SK-N-SH (cell line): ENCODE results near the gene DNAJC13. TPM values are rescaled to one million over a fixed set of nuclear protein-coding genes. Genes with fewer than 3 reads are reported as not detected.

Experiments
- CTCF ChIA-PET: fragments of 300-600, 350-600 bp; formaldehyde crosslinking; extraction: SDS; loops from one replicate; lab custom pipeline; 2021; lab: Yijun Ruan, JAX
- POLR2A ChIA-PET: fragments of 350-600 bp; sonication (Branson Sonifier 250); formaldehyde crosslinking; extraction: SDS; loops from one replicate; lab custom pipeline; 2020; ENCODE audit warnings: antibody characterized with exemption, inconsistent platforms; lab: Yijun Ruan, JAX
- DNase-seq: peaks from one replicate; pipeline ENCODE4 v3.0.0; 2012
- H2AFZ ChIP-seq: fragments of 200-600 bp; sonication (generic); 2 replicates; pipeline ENCODE4 v1.8.1; 2016; ENCODE audit warnings: antibody characterized with exemption, mild to moderate bottlenecking, low read depth
- H3F3A ChIP-seq: fragments of 200-600 bp; sonication (generic); replicated peaks from 2 replicates; pipeline ENCODE3; 2016; ENCODE audit warnings: antibody characterized with exemption, mild to moderate bottlenecking; ENCODE audit not compliant: insufficient read depth
- H3K27ac ChIP-seq, 2 experiments: fragments of 200-500 bp in 1 of 2; fragments of 200-600 bp in 1 of 2; sonication (Bioruptor generic) in 1 of 2; sonication (generic), shearing (Covaris generic) in 1 of 2; 2 replicates each; pipeline versions ENCODE4 v1.5.1 to v1.6.1; 2014 to 2016; ENCODE audit warnings: low read depth in 2 of 2, inconsistent platforms in 1 of 2, low read length in 1 of 2, mild to moderate bottlenecking in 1 of 2, mixed read lengths in 1 of 2
- H3K27me3 ChIP-seq: fragments of 200-600 bp; sonication (generic), shearing (Covaris generic); 2 replicates; pipeline ENCODE4 v1.6.1; 2016; ENCODE audit warnings: mixed run types; ENCODE audit not compliant: insufficient read depth
- H3K36me3 ChIP-seq, 2 experiments: fragments of 200-500 bp in 1 of 2; fragments of 200-600 bp in 1 of 2; sonication (Bioruptor generic) in 1 of 2; sonication (generic) in 1 of 2; replicated peaks in 1 of 2; 2 replicates each; pipeline versions ENCODE3 to v1.5.1; 2014 to 2016; ENCODE audit warnings: low read length in 1 of 2, mild to moderate bottlenecking in 1 of 2; ENCODE audit not compliant: insufficient read depth in 2 of 2, control insufficient read depth in 1 of 2
- H3K4me1 ChIP-seq, 2 experiments: fragments of 200-500 bp in 1 of 2; fragments of 200-600 bp in 1 of 2; sonication (Bioruptor generic) in 1 of 2; sonication (generic), shearing (Covaris generic) in 1 of 2; 2 replicates each; pipeline versions ENCODE4 v1.5.1 to v1.6.1; 2014 to 2016; ENCODE audit warnings: low read depth in 1 of 2, low read length in 1 of 2, mixed run types in 1 of 2; ENCODE audit not compliant: insufficient read depth in 2 of 2, control insufficient read depth in 1 of 2
- H3K4me2 ChIP-seq: fragments of 200-600 bp; sonication (generic), shearing (Covaris generic); 2 replicates; pipeline ENCODE4 v1.6.1; 2017; ENCODE audit warnings: mixed run types
- H3K4me3 ChIP-seq, 2 experiments: fragments of 200-500 bp in 1 of 2; fragments of 200-600 bp in 1 of 2; sonication (Bioruptor generic) in 1 of 2; sonication (generic), shearing (Covaris generic) in 1 of 2; 2 replicates each; pipeline versions ENCODE4 v1.5.1 to v1.8.1; 2014 to 2016; ENCODE audit warnings: low read depth in 2 of 2, inconsistent platforms in 1 of 2, low read length in 1 of 2, mild to moderate bottlenecking in 1 of 2, mixed read lengths in 1 of 2, moderate library complexity in 1 of 2
- H3K79me2 ChIP-seq: fragments of 200-600 bp; sonication (generic); 2 replicates; pipeline ENCODE4 v1.8.1; 2017; ENCODE audit warnings: mild to moderate bottlenecking; ENCODE audit not compliant: insufficient read depth
- H3K9ac ChIP-seq: fragments of 200-600 bp; sonication (generic); 2 replicates; pipeline ENCODE4 v1.6.1; 2017; ENCODE audit warnings: mixed run types
- H3K9me2 ChIP-seq: fragments of 200-600 bp; sonication (generic); 2 replicates; pipeline ENCODE4 v1.6.1; 2017; ENCODE audit warnings: mixed run types
- H3K9me3 ChIP-seq: fragments of 200-600 bp; sonication (generic); 2 replicates; pipeline ENCODE4 v1.6.1; 2017; ENCODE audit warnings: mixed run types, mild to moderate bottlenecking, moderate library complexity
- H4K20me1 ChIP-seq: fragments of 200-600 bp; sonication (generic); 2 replicates; pipeline ENCODE4 v1.6.1; 2017; ENCODE audit warnings: mild to moderate bottlenecking, mixed run types; ENCODE audit not compliant: insufficient read depth
- EP300 ChIP-seq, 2 experiments: IDR thresholded peaks; 2 replicates each; pipeline versions ENCODE4 v1.4.0 to v1.6.1; 2012; ENCODE audit warnings: borderline replicate concordance in 1 of 2, low read depth in 1 of 2, low read length in 1 of 2
- FOSL2 ChIP-seq: IDR thresholded peaks from 2 replicates; pipeline ENCODE4 v1.4.0; 2012; ENCODE audit warnings: low read depth, mild to moderate bottlenecking, moderate library complexity, borderline replicate concordance
- FOXM1 ChIP-seq: IDR thresholded peaks from 2 replicates; pipeline ENCODE4 v1.4.0; 2012; ENCODE audit warnings: low read depth, mild to moderate bottlenecking
- MEF2A ChIP-seq: IDR thresholded peaks from 2 replicates; pipeline ENCODE4 v1.4.0; 2012; ENCODE audit warnings: low read depth, borderline replicate concordance
- MXI1 ChIP-seq: IDR thresholded peaks from 2 replicates; pipeline ENCODE4 v1.6.1; 2012; ENCODE audit warnings: mild to moderate bottlenecking, low read depth, low read length, improper control_type of control experiment
- NFIC ChIP-seq: IDR thresholded peaks from 2 replicates; pipeline ENCODE4 v1.4.0; 2012; ENCODE audit warnings: borderline replicate concordance
- POLR2AphosphoS5 ChIP-seq: IDR thresholded peaks from 2 replicates; pipeline ENCODE4 v1.6.1; 2012; ENCODE audit warnings: low read depth, low read length
- RCOR1 ChIP-seq: fragments of 150-350 bp; IDR thresholded peaks from 2 replicates; pipeline ENCODE4 v1.6.1; 2017; ENCODE audit warnings: antibody characterized with exemption, low read length
- RFX5 ChIP-seq: IDR thresholded peaks from 2 replicates; pipeline ENCODE4 v1.6.1; 2012; ENCODE audit warnings: mild to moderate bottlenecking, improper control_type of control experiment, low read length
- RXRA ChIP-seq: IDR thresholded peaks from 2 replicates; pipeline ENCODE4 v1.4.0; 2012; ENCODE audit warnings: low read depth, mild to moderate bottlenecking, borderline replicate concordance
- SIN3A ChIP-seq: IDR thresholded peaks from 2 replicates; pipeline ENCODE4 v1.6.1; 2012; ENCODE audit warnings: low read depth, mild to moderate bottlenecking, low read length, moderate library complexity, borderline replicate concordance
- TAF1 ChIP-seq: IDR thresholded peaks from 2 replicates; pipeline ENCODE4 v1.6.1; 2012; ENCODE audit warnings: low read depth, mild to moderate bottlenecking, low read length, moderate library complexity, borderline replicate concordance
- TCF12 ChIP-seq: IDR thresholded peaks from 2 replicates; pipeline ENCODE4 v1.4.0; 2012
- TEAD4 ChIP-seq: IDR thresholded peaks from 2 replicates; pipeline ENCODE4 v1.4.0; 2012; ENCODE audit warnings: mild to moderate bottlenecking, borderline replicate concordance; ENCODE audit not compliant: insufficient read depth
- YY1 ChIP-seq: IDR thresholded peaks from 2 replicates; pipeline ENCODE4 v1.4.0; 2012; ENCODE audit warnings: low read depth, mild to moderate bottlenecking
- WGBS: methylation state at CpG from one replicate; pipeline ENCODE4 v1.1.6; 2017; ENCODE audit warnings: low lambda C conversion rate; 5-methylcytosine and 5-hydroxymethylcytosine counted together
- polyA plus RNA-seq, 3 experiments: library from polyadenylated mRNA; depleted of rRNA; stranded (reverse); fragments of >200 nt; gene quantifications; 2 replicates each; pipeline ENCODE4 v1.2.3, GENCODE V29; 2012
- TF ChIP-seq, protein P1 (sequence below): fragments of 150-350 bp; IDR thresholded peaks from 2 replicates; pipeline ENCODE4 v1.6.1; 2017; ENCODE audit warnings: antibody characterized with exemption, low read length, low read depth, borderline replicate concordance
- TF ChIP-seq, protein P2 (sequence below): IDR thresholded peaks from 2 replicates; pipeline ENCODE4 v1.4.0; 2012; ENCODE audit warnings: low read depth, borderline replicate concordance
- TF ChIP-seq, protein P3 (sequence below): fragments of 150-350 bp; IDR thresholded peaks from 2 replicates; pipeline ENCODE4 v1.6.1; 2016; ENCODE audit warnings: mild to moderate bottlenecking, low read depth, low read length
- TF ChIP-seq, protein P4 (sequence below): IDR thresholded peaks from 2 replicates; pipeline ENCODE4 v1.4.0; 2012; ENCODE audit warnings: low read depth
- TF ChIP-seq, protein P5 (sequence below): IDR thresholded peaks from 2 replicates; pipeline ENCODE4 v1.6.1; 2012; ENCODE audit warnings: mild to moderate bottlenecking, low read depth, low read length, moderate library complexity
- TF ChIP-seq, protein P6 (sequence below): IDR thresholded peaks from 2 replicates; pipeline ENCODE4; 2012

The DNAJC13 gene
- polyA plus RNA-seq, 1 of the 3 experiments (the other 2 are of a cell fraction): 10.8 TPM

DNA sequence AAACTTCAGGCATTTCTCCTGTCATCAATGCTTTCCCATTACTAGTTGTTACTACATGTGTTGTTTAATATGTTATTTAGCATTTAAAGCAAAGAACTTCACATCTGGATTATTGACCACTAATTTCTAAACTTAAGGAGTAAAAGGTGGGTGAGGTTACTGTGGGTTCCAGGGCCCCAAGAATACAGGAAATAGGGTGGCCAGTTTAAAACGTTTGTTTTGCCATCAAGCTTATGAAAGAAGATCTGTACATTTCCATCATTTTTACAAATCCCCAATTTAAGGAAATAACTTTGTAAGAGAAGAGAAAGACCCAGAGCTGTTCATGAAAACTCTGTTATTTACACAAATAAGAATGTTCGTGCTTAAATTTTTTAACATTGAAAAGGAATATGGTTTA is 125.3 kb downstream of the DNAJC13 start (continued):
- TF ChIP-seq, protein P1, sequence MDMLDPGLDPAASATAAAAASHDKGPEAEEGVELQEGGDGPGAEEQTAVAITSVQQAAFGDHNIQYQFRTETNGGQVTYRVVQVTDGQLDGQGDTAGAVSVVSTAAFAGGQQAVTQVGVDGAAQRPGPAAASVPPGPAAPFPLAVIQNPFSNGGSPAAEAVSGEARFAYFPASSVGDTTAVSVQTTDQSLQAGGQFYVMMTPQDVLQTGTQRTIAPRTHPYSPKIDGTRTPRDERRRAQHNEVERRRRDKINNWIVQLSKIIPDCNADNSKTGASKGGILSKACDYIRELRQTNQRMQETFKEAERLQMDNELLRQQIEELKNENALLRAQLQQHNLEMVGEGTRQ: no peak
- no peak for TF ChIP-seq FOXM1
- no peak for TF ChIP-seq EP300 (IDR thresholded peaks at IDR 0.05; ENCODE audit: borderline replicate concordance in 1 of 2, low read depth in 1 of 2, low read length in 1 of 2)
- no peak for TF ChIP-seq RCOR1
- no peak for TF ChIP-seq NFIC
- no peak for TF ChIP-seq TEAD4
- TF ChIP-seq, protein P2, sequence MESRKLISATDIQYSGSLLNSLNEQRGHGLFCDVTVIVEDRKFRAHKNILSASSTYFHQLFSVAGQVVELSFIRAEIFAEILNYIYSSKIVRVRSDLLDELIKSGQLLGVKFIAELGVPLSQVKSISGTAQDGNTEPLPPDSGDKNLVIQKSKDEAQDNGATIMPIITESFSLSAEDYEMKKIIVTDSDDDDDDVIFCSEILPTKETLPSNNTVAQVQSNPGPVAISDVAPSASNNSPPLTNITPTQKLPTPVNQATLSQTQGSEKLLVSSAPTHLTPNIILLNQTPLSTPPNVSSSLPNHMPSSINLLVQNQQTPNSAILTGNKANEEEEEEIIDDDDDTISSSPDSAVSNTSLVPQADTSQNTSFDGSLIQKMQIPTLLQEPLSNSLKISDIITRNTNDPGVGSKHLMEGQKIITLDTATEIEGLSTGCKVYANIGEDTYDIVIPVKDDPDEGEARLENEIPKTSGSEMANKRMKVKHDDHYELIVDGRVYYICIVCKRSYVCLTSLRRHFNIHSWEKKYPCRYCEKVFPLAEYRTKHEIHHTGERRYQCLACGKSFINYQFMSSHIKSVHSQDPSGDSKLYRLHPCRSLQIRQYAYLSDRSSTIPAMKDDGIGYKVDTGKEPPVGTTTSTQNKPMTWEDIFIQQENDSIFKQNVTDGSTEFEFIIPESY: no peak

DNA sequence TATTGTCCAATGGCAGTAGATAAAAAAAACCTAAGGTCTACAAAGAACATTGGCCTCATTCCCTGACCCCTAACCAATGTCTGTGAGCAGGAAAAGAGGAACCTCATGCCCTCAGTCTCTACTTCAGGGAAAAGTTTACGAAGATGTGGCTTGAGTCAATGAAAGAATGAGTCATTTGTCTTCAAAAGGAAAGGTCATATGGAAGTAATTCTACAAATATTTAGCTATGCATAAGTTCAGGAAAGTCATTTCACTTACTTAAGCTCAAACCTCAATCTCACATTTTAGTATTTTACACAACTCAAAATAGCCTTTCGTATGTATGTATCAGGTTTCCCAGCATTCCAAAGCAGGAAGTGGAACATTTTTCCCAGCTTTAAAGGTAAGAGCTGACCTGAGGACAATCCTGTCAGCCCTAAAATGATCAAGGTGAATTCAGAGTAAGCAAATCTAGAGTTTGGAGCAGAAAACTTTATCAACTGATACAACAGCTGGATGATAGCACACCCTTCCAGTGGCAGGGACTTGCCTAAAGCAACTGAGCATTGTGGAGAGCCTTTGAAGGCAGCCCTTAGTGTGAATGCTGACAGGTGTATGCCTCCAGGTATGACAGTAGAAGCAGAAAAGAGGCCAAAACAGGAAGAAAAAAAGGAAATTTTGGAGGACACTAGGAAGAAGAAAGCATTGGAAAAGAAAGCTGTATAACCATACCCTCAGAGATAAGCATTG is 125.9 kb downstream of the DNAJC13 start:
- H3K27ac ChIP-seq: peak overlapping the region; percentile 87 to 99
- no peak overlapping the region for H3K4me3 ChIP-seq
- H3K9me2 ChIP-seq: no peaks in the 10 kb centered on the region
- H3K9me3 ChIP-seq: no peaks in the 10 kb centered on the region
- no peaks in the 10 kb centered on the region for H3K27me3 ChIP-seq
- H3K79me2 ChIP-seq: no peaks in the 10 kb centered on the region
- H3K36me3 ChIP-seq: peaks cover 28% of the 10 kb centered on the region in 2 experiments
- H3K9ac ChIP-seq: peak overlapping the region; percentile 53; the same call in 1 of the 2 replicates
- H3F3A ChIP-seq: peaks cover 25% of the 10 kb centered on the region
- peak overlapping the region; percentile 67 for H3K4me2 ChIP-seq
- peaks cover 2 to 16% of the 10 kb centered on the region in 2 experiments; a peak in 3 of 4 replicates for H3K4me1 ChIP-seq
- ChIA-PET POLR2A (no interaction called here), CTCF (interaction anchor here (0.7 to 2.5 kb wide), 2 partner anchors 96 to 99 kb away, joined by 3 to 13 read pairs; no protein-coding TSS in a partner anchor)
- no peaks in the 10 kb centered on the region for H4K20me1 ChIP-seq
- 10% methylated on average over 2 of the region's 2 CpGs for WGBS
- DNase-seq: no peak
- H2AFZ ChIP-seq: no peak overlapping the region; the same call in 1 of the 2 replicates
- TF ChIP-seq MEF2A (peak; percentile 86; the same call in 1 of the 2 replicates), RXRA (peak; percentile 95), FOSL2 (peak; percentile 95), YY1 (no peak), SIN3A (0 out of 2 replicates have a peak, but pooled peaks have one; percentile 28), MXI1 (no peak), POLR2AphosphoS5 (peak; percentile 16; the same call in 1 of the 2 replicates), NFIC (peak; percentile 73; the same call in 1 of the 2 replicates), TCF12 (peak; percentile 96), TAF1 (no peak), FOXM1 (0 out of 2 replicates have a peak, but pooled peaks have one; percentile 38), RFX5 (no peak)
- TF ChIP-seq, protein P3, sequence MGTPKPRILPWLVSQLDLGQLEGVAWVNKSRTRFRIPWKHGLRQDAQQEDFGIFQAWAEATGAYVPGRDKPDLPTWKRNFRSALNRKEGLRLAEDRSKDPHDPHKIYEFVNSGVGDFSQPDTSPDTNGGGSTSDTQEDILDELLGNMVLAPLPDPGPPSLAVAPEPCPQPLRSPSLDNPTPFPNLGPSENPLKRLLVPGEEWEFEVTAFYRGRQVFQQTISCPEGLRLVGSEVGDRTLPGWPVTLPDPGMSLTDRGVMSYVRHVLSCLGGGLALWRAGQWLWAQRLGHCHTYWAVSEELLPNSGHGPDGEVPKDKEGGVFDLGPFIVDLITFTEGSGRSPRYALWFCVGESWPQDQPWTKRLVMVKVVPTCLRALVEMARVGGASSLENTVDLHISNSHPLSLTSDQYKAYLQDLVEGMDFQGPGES: no peak
- TF ChIP-seq, protein P4, sequence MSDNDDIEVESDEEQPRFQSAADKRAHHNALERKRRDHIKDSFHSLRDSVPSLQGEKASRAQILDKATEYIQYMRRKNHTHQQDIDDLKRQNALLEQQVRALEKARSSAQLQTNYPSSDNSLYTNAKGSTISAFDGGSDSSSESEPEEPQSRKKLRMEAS: peak; percentile 77
- TF ChIP-seq, protein P5, sequence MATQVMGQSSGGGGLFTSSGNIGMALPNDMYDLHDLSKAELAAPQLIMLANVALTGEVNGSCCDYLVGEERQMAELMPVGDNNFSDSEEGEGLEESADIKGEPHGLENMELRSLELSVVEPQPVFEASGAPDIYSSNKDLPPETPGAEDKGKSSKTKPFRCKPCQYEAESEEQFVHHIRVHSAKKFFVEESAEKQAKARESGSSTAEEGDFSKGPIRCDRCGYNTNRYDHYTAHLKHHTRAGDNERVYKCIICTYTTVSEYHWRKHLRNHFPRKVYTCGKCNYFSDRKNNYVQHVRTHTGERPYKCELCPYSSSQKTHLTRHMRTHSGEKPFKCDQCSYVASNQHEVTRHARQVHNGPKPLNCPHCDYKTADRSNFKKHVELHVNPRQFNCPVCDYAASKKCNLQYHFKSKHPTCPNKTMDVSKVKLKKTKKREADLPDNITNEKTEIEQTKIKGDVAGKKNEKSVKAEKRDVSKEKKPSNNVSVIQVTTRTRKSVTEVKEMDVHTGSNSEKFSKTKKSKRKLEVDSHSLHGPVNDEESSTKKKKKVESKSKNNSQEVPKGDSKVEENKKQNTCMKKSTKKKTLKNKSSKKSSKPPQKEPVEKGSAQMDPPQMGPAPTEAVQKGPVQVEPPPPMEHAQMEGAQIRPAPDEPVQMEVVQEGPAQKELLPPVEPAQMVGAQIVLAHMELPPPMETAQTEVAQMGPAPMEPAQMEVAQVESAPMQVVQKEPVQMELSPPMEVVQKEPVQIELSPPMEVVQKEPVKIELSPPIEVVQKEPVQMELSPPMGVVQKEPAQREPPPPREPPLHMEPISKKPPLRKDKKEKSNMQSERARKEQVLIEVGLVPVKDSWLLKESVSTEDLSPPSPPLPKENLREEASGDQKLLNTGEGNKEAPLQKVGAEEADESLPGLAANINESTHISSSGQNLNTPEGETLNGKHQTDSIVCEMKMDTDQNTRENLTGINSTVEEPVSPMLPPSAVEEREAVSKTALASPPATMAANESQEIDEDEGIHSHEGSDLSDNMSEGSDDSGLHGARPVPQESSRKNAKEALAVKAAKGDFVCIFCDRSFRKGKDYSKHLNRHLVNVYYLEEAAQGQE: no peak
- TF ChIP-seq, protein P6, sequence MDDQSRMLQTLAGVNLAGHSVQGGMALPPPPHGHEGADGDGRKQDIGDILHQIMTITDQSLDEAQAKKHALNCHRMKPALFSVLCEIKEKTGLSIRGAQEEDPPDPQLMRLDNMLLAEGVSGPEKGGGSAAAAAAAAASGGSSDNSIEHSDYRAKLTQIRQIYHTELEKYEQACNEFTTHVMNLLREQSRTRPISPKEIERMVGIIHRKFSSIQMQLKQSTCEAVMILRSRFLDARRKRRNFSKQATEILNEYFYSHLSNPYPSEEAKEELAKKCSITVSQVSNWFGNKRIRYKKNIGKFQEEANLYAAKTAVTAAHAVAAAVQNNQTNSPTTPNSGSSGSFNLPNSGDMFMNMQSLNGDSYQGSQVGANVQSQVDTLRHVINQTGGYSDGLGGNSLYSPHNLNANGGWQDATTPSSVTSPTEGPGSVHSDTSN: peak; percentile 69
